Myocyte (in vitro differentiated cells): ENCODE measurements around the gene SBNO2. TPM values are rescaled to one million over a fixed set of nuclear protein-coding genes. Genes with fewer than 3 reads are reported as not detected.

Experiments used
- DNase-seq: peaks from one replicate; pipeline ENCODE4 v3.0.0-alpha.2; 2012; ENCODE audit warnings: low read depth
- total RNA-seq: library from RNA; depleted of rRNA; stranded (reverse); fragments of >200 nt; gene quantifications from 2 replicates; pipeline ENCODE4 v1.2.3, GENCODE V29; 2014

SBNO2 gene
- total RNA-seq, 1 donor from 2014 or later: 23.3 TPM

DNA sequence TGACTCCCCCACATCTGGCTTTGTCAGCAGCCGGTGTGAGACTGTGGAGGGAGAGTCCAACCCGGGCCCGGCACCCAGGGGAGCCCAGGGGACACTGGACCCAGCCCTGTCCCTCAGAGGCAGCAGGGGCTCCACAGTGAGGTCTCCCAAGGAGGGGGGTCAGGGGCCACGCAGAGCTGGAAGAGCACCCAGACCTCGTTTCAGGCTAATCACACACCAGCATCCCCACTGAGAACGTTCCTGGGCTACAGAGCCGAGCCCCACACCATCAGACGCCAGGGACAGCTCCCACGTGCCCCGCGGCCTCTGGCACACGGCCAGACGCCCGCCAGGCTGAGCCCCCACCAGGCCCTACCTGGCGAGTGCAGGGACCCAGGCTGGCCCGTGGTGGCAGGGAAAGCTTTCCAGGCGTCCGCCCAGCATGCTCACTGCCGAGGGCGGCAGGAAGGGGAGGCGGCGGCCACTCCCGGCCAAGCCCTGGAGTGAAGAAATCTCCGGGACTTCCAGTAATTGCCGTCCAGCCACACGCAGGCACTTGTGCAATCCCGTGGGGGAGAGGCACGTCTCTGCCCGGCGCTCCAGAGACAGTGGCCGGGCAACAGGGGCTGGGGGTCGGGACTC, 19.2 kb downstream of the SBNO2 start:
- peak; percentile 69 for DNase-seq

DNA sequence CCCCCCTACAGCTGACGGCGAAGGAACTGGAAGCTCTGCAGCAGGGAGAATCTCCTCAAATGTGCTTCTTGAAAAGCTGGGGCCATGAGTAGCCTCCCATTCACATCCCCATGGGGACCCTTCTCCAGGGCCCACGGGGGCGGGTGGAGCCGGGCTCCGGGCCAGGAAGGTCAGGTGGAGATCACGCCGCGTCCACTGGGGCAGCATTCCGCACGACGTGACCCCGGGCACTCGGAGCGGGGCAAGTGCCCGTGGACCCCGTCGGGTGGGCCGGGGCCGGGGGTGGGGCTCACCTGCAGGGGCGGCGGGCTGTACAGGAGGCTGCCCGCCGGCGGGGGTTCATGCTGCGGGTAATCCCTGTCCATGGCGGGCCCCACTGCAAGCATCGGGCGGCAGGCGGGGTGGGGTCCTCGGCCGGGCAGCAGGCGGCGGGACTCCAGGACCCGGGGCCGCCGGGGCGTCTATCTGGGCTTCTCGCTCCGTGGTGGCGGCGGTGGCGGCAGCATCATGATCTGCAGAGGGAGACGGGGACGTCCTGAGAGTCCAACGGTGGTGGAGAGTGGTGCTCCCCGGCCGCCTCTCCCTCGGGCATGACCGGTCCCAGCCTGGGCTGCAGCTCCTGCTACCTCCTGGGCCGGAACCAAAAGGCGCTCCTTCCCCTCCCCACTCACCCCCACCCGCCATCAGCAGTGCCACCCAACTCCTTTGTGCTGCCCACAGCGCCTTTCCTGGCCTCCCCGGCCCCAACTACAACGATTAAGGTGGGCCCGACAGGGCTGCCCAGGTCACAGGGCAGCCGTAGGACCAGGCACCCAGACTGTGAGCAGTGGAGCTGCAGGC, 20.0 kb downstream of the SBNO2 start:
- DNase-seq: no peak

DNA sequence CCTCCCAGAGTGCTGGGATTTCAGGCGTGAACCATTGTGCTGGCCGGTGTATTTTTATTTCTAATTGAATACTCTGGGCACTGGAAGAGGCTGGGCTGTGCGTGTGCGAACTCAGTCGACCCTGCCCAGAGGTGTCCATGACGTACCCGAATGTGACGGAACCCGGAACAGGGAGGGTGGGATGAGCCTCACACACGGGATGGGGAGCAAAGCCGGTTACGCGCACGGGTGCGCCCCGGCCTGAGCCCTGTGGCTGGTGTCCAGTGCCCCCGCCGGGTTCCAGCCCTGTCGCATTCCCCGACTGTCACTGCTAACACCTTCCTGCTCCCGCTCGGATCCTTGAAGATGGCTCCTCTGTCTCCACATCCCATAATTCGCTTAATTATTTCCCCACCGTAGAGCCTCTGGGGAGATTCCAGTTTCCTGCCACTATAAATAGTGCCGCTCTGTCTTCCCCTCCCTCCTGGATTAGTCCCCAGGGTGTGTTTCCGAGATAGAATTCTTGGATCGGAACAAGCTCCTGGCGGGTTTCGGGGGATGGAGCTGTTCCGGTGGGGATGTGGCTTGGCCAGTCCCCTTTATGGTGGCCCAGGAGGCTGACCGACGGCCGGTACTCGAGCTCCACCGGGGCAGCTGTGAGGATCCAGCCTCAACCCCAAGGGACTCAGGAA, 22.0 kb downstream of the SBNO2 start:
- DNase-seq: no peak

DNA sequence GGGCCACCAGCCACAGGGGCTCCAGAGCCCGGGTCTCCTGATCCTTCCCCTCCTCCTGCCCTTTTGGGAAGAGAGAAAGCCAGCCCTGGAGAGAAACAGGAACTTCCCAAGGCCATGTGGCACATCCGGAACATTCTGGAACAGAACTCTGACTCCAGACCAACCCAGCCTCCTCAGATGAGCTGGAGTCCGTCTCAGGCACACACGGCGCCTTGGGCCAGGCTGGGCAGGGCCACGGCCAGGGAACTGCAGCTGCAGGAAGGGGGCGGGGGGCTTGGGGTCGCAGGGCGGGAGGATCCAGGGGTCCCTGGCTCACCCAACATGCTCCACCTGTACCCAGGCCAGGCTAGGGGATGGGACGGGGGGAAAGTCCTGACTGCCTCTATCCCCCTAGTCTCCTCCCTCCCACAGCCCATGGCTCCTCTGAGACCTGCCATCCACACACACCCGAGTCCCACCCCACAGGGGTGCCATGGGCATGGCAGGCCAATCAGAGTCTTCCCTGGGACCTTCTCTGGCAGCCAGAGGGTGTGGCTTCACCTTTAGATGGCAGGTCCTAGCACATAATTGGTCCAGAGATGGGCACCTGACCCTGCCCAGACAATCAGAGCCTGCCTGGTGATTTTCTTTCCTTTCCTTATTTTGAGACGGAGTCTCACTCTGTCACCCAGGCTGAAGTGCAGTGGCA, 22.9 kb downstream of the SBNO2 start:
- DNase-seq: no peak

DNA sequence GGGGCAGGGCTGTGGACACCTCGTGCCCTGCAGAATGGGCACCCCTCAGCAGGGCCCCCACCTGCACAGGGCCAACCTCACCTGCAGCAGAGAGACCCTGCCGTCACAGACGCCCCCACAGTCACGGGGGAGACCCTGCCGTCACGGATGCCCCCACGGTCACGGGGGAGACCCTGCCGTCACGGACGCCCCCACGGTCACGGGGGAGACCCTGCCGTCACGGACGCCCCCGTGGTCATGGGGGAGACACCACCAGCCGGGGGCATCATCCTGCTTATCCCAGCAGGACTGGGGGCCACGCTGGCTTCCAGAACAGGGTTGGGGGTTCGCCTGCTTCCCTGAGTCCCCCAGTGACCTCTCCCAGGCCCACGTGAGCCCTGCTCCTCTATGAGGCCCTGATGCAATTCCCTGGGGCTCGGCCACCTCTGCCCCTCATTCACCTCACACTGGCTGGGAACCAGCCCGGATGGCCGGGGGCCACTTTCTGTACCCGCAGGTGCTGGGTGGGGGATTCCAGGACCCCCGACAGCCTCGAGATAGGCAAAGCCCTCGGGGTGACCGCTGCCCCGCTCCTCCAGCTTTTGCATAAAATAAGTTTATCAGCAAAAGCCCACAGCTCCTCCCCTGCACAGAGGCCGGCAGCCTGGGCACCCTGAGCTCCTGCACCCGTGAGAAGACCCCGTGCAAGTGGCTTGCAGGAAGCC, 23.6 kb downstream of the SBNO2 start:
- DNase-seq: no peak

DNA sequence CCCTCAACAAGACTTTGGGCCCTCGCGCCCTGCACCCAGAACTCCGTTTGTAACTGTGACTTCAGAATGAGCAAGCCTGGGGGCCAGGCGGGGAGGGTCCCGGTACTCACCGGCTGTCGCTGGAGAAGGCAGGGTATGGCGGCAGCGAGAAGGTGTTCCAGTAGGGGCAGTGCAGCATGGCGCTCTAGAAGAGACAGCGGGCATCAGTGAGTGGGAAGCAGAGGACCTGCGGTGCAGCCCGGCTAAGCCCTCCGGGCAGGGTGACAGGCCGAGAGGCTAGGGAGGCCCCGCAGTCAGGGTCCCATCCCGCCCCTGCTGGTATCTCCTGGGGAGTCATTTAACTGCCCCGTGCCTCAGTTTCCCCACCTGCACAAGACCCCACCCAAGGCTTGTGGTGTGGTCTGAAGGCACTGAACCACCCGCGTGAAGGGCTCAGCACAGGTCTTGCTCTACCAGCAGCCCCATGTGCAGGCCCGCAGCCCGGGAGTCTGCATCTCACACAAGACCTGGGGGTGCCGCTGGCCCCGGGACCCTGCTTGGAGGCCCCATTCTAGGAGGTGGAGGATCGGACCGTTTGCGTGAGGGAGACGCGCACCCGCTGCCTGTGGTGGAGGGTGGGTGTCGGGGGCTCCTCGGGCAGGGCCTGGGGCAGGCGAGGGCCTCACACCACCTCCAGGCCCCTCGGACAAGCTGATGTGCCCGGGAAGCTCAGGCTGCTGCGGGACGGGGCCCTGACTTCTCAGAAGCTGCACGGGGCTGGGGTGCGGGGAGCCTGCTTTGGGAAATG, 24.6 kb downstream of the SBNO2 start:
- DNase-seq: no peak

DNA sequence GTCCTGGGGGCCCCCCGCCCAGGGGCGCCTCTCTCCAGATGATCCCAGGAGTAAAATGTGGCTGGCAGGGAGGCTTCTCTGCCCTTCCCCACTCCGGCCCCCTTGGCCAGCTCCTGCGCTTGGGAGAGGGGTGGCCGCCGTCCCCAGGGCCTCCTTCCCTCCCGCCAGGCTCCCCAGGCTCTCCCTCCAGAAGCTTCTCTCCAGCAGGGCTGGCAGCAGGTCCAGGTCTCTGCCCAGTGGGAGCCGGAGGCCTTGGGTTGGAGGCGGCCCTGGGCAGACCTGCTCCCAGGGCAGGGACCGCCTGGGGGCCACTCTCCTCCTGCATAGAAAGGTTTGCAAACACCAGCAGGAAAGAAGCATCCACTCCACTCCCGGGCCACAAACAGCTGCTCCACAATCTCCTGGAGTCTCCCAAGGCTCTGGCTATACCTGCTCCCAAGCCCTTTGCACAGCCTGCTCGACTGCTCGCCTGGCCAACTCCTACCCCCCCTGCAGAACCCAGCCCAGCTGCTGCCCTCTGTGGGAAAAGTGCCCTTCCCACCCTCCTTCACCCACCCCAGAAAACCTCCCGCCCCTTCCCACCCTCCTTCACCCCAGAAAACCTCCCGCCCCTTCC, 26.0 kb downstream of the SBNO2 start:
- DNase-seq: no peak

DNA sequence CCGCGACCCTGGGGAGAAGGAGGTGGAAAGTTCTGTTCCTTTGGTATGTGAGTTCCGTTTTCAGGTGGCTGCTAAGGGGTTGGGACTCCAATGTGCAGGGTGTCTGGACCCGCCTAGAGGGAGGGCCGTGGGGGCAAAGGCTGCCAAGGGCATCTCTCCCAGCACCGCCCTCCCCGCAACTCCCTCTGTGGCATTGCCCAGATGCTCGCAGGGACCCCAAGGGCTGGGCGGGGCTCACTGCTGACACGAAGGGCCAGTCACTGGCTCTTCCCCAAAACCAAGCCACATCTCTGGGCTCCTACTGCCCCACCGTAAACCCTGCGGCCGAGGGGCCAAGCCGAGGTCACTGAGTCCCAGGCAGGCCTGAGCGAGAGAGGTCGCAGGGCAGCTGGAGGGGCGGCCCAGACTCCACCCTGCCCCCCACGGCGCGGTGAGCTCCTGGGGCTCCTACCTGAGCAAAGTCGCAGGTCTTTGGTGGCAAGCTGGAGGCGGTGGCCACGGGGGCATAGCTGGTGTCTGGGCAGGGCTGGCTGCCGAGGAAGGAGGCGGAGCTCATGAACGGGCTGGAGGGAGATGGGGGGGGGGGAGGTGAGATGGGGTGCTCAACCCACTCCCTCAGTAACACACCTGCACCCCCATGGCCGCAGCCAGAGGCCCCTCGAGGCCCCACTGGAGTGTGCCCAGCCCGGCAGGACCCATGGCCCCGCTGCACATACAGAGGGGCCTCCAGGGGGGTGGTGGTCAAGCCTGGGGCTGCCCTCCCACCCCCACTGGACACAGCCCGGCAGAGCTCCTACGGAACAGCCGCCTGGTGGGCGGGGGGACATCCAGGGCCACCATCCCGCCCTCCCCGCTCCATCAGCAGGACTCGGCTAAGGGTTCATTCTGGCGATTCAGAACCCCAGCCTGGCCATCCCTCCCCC, 26.9 kb downstream of the SBNO2 start:
- DNase-seq: no peak

DNA sequence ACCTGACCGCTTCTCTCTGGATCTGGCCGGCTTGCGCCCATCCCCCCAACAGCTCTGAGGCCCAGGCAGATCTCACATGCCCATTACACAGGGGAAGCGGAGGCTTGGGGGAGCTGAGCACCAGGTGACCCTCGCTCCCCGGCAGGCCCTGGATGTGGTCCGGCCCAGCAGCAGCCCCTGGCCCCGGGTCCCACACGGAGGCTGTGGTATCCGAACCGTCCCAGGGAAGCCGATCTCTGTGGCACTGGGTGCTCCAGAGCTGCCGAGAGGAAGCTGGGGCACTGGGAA, 27.7 kb downstream of the SBNO2 start:
- DNase-seq: no peak

DNA sequence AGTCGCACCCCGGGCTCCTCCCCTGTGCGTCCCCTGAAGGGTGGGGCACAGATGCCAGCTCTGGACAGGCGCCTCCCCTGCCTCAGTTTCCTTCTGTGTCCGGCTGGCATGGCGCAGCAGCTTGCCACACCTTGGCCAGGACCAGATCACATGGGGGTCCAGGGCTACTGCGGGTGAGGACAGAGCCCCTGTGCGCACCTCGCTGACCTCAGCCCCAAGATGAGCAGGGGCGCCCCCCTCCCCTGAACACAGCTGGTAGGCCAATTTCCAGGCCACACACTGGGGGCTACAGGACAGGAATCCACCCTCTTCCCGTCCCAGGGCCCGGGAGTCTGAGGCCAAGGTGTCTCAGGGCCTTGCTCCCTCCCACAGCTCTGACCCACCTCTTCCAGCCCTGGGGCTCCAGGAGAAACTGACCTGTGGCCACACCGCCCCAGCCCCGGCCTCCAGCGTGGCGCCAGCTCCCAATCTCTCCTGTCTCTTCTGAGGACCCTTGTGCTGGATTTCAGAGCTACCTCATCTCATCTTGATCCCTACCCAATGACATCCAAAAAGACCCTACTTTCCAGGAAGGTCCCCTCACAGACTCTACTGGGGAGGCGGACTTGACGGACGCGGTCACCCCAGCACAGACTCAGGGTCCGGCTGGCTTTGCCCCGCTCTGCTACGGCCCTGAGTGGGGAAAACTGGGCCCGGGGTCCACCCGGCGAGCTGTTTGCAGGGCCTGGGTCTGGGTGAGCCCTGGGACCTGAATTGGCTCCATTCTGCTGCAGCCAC, 28.2 kb downstream of the SBNO2 start:
- no peak for DNase-seq

DNA sequence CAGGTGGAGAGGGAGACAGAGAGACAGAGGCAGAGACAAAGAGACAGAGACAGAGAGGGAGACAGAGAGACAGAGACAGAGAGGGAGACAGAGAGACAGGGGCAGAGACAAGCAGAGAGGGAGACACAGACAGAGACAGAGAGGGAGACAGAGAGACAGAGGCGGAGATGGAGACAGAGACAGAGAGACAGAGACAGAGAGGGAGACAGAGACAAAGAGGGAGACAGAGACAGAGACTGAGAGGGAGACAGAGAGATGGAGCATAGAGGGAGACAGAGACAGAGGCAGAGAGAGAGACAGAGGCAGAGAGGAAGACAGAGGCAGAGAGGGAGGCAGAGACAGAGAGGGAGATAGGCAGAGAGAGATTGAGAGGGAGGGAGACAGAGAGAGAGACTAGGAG, 29.3 kb downstream of the SBNO2 start:
- DNase-seq: no peak

DNA sequence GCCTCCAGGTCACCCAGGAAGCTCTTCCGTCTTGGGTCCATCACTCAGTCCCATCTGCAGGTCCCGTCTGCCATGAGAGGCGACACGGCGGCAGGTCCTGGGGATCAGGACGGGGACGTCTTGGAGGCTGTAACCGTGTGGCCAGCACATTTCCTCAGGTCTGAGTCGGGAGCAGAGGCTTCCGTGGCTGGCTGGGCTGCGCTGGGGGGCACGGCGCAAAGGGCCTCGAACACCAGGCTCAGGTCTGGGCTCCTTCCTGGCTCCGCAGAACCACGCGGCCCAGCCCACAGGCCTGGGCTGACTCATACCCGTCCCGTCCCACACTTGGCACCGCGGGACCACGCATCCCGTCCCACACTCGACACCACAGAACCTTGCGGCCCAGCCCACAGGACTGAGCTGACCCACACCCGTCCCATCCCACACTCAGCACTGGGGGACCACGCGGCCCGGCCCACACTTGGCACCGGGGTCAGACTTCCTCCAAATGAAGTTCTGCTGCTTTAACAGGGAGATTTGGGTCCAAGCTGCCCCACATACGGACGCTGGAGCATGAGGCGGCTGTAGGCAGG, 30.2 kb downstream of the SBNO2 start:
- no peak for DNase-seq

DNA sequence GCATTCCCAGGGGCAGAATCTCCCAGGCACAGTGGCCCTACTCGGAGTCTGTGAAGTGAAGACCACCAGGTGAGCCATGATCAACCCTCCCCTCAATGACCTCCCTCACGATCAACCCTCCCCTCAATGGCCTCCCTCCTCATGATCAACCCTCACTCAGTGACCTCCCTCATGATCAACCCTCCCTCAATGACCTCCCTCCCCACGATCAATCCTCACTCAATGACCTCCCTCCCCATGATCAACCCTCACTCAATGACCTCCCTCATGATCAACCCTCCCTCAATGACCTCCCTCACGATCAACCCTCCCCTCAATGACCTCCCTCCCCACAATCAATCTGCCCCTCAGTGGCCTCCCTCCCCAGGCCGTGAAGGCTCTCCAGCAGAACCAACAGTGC, 32.1 kb downstream of the SBNO2 start:
- no peak for DNase-seq

DNA sequence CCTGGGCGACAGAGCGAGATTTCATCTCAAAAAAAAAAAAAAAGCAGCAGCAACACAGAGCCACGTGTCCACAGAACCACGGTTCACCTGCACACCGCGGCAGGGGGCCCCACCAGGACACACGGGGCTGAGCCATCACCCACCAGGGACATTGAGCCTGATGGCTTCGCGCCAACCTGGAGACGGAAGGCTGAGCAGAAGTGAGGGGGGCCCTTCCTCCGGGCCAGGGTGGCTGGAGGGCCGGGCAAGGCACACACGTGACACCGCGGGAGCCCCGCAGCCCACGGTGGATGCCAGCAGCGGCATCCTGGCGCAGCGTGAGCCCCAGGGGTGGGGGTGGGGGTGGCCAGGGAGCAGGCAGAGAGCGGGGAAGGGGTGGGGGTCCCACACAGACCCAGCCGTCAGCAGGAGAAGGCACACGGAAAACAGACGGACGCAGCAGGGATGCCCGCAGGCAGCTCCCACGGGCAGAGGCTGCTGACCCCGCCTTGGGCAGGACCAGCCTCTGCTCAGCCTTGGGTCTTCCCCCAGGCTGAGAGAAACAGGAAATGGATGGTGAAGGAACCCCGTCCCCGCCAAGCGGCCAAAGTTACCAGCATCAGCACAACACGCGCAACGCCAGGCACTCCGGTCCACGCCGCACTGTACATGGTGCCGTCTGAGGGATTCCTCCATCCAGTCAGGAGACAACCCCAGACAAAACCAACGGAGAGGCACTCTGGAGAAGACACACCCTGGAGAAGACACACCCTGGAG, 33.6 kb downstream of the SBNO2 start:
- no peak for DNase-seq

DNA sequence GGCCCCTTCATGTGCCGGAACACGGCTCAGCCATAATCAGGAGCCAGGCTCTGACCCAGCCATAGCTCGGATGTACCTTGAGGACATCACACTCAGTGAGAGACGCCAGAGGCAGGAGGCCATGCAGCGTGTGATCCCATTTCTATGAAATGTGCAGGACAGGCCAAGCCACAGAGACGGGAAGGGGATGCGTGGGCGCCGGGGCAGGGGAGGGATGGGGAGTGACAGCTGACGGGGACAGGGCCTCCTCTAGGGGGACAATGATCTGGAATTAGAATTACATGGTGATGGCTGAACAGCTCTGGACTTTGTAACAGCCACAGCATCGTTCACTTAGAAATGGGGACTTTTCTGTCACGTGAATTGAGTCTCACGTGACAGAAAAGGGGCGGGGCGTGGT, 34.9 kb downstream of the SBNO2 start:
- no peak for DNase-seq

DNA sequence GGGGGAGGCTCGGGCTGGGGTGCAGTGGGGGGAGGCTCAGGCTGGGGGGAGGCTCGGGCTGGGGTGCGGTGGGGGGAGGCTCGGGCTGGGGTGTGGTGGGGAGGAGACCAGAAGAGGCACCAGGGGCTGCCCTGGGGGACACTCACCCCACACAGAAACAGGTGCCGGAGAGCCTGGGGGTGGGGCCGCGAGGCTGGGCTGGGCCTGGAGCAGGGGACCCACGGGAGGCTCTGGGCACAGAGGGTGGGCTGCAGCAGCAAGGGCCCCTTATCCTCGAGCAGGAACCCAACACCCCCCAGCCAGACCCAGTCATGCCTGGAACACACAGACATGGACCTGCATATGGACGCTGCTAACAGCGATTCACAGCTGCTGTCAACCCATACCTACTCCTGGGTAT, 35.9 kb downstream of the SBNO2 start:
- no peak for DNase-seq
